ENCODE measurements around the gene IGLL5.

IGLL5 gene

DNA sequence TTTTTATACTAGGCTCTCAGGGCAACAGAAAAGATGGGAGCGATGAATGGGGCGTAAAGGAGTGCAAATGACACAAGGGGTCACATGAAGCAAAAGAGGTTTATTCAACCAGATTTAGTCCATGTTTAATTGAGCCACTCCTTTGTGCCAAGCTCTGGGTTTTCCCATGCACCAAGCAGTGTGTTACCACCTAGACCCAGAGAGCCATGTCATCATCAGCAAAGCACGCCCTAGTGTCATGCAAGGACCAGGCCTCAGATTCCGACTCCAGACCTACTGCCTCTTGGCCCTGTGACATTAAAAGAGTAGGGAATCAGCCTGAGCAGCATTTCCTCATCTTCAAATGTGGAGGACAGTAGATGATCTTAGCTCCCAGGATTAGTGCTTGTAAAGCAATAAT is 1.1 kb upstream of the IGLL5 start:
- no peaks in the 10 kb centered on the region for H3K36me3 ChIP-seq (ENCODE audit: insufficient read depth, low read length)
- H3K4me2 ChIP-seq (ENCODE audit: low read depth, low read length, poor library complexity, severe bottlenecking) = no peak overlapping the region
- H3K27me3 ChIP-seq (ENCODE audit: insufficient read depth, low read length, poor library complexity, severe bottlenecking) = peaks cover 35% of the 10 kb centered on the region
- H3K4me3 ChIP-seq (ENCODE audit: low read length, poor library complexity, severe bottlenecking) = no peak overlapping the region
- no peaks in the 10 kb centered on the region for H3K9me3 ChIP-seq (ENCODE audit: insufficient read depth, low read depth, low read length)
- no peaks in the 10 kb centered on the region for H3K79me2 ChIP-seq (ENCODE audit: insufficient read depth, low read length)
- no peaks in the 10 kb centered on the region for H3K9me2 ChIP-seq (replicated peaks; ENCODE audit: low read depth, low read length)
- H3K9ac ChIP-seq (ENCODE audit: low read depth, low read length, poor library complexity, severe bottlenecking) = no peak overlapping the region
- no peaks in the 10 kb centered on the region for H4K20me1 ChIP-seq (ENCODE audit: insufficient read depth, low read length, poor library complexity, severe bottlenecking)
- H3F3A ChIP-seq (ENCODE audit: low read depth) = no peaks in the 10 kb centered on the region
- H2AFZ ChIP-seq (ENCODE audit: low read length) = no peak overlapping the region
- TF ChIP-seq EZH2phosphoT487 (IDR thresholded peaks at IDR 0.05; ENCODE audit: borderline replicate concordance) = no peak
- TF ChIP-seq CTCF (conservative IDR thresholded peaks at IDR 0.05; ENCODE audit: low read length) = no peak
- peaks cover 16% of the 10 kb centered on the region for H3K4me1 ChIP-seq (ENCODE audit: insufficient read depth, low read length, poor library complexity, severe bottlenecking)

GRCh38 chr22:22888571-22889353 is 1.1 kb downstream of the IGLL5 start:
- H3K4me2 ChIP-seq (ENCODE audit: low read depth, low read length, poor library complexity, severe bottlenecking) = no peak overlapping the region
- H3K9me3 ChIP-seq (ENCODE audit: insufficient read depth, low read depth, low read length) = no peaks in the 10 kb centered on the region
- H3K79me2 ChIP-seq (ENCODE audit: insufficient read depth, low read length) = no peaks in the 10 kb centered on the region

GRCh38 chr22:22890085-22890484 is 2.5 kb downstream of the IGLL5 start:
- Histone ChIP-seq H3K9me3 (ENCODE audit: insufficient read depth, low read depth, low read length) (no peaks in the 10 kb centered on the region), H4K20me1 (ENCODE audit: insufficient read depth, low read length, poor library complexity, severe bottlenecking) (no peaks in the 10 kb centered on the region), H3K4me3 (ENCODE audit: low read length, poor library complexity, severe bottlenecking) (no peak overlapping the region), H3K9me2 (replicated peaks; ENCODE audit: low read depth, low read length) (no peaks in the 10 kb centered on the region), H2AFZ (ENCODE audit: low read length) (no peak overlapping the region), H3K4me1 (ENCODE audit: insufficient read depth, low read length, poor library complexity, severe bottlenecking) (peaks cover 12% of the 10 kb centered on the region), H3K4me2 (ENCODE audit: low read depth, low read length, poor library complexity, severe bottlenecking) (no peak overlapping the region), H3K27me3 (ENCODE audit: insufficient read depth, low read length, poor library complexity, severe bottlenecking) (peaks cover 45% of the 10 kb centered on the region), H3K79me2 (ENCODE audit: insufficient read depth, low read length) (no peaks in the 10 kb centered on the region), H3K9ac (ENCODE audit: low read depth, low read length, poor library complexity, severe bottlenecking) (no peak overlapping the region), H3F3A (ENCODE audit: low read depth) (no peaks in the 10 kb centered on the region), H3K36me3 (ENCODE audit: insufficient read depth, low read length) (no peaks in the 10 kb centered on the region)
- TF ChIP-seq CTCF (conservative IDR thresholded peaks at IDR 0.05; ENCODE audit: low read length) (no peak), EZH2phosphoT487 (IDR thresholded peaks at IDR 0.05; ENCODE audit: borderline replicate concordance) (no peak)

More at GRCh38 chr22:22888571-22889353, 1.1 kb downstream of the IGLL5 start:
- H3K4me1 ChIP-seq (ENCODE audit: insufficient read depth, low read length, poor library complexity, severe bottlenecking) = peaks cover 16% of the 10 kb centered on the region
- no peaks in the 10 kb centered on the region for H3K9me2 ChIP-seq (replicated peaks; ENCODE audit: low read depth, low read length)
- TF ChIP-seq EZH2phosphoT487 (IDR thresholded peaks at IDR 0.05; ENCODE audit: borderline replicate concordance) (no peak), CTCF (conservative IDR thresholded peaks at IDR 0.05; ENCODE audit: low read length) (no peak)
- no peak overlapping the region for H2AFZ ChIP-seq (ENCODE audit: low read length)
- H3K36me3 ChIP-seq (ENCODE audit: insufficient read depth, low read length) = no peaks in the 10 kb centered on the region
- no peak overlapping the region for H3K9ac ChIP-seq (ENCODE audit: low read depth, low read length, poor library complexity, severe bottlenecking)
- no peak overlapping the region for H3K4me3 ChIP-seq (ENCODE audit: low read length, poor library complexity, severe bottlenecking)
- H3K27me3 ChIP-seq (ENCODE audit: insufficient read depth, low read length, poor library complexity, severe bottlenecking) = peaks cover 45% of the 10 kb centered on the region
- no peaks in the 10 kb centered on the region for H4K20me1 ChIP-seq (ENCODE audit: insufficient read depth, low read length, poor library complexity, severe bottlenecking)
- H3F3A ChIP-seq (ENCODE audit: low read depth) = no peaks in the 10 kb centered on the region
